Adipose tissue (tissue), 3 donors: ENCODE data around the gene GNGT2. TPM values are rescaled to one million over a fixed set of nuclear protein-coding genes. Genes with fewer than 3 reads are reported as not detected.

Source experiments
- polyA plus RNA-seq, 3 donors: library from polyadenylated mRNA; stranded (reverse); fragments of 200-250 nt; gene quantifications; one replicate each; pipeline ENCODE4 v1.2.3, GENCODE V29; 2013
- donor health status: healthy with polysubstance abuse.
- donor health status: Bipolar disorder and iron deficiency.
- donor health status: healthy.

Gene GNGT2
- polyA plus RNA-seq, 3 donors = 0.79 to 1.8 TPM; not detected in 1

Other genes starting within 250 kb of the GNGT2 start
- not detected for gene GIP, start 242.0 kb downstream of the GNGT2 start, polyA plus RNA-seq
- under 1 TPM in 1 of 3 donors, not detected in 2; 0.01 TPM for gene IGF2BP1, start 213.2 kb downstream of the GNGT2 start, polyA plus RNA-seq
- under 1 TPM in 1 of 3 donors, not detected in 2; 0.18 TPM for gene B4GALNT2, start 77.8 kb downstream of the GNGT2 start, polyA plus RNA-seq
- 10 to 100 TPM in 1 of 3 donors, 1 to 10 TPM in 2; 1.7 to 12.1 (median 5.5) TPM for gene ABI3, start 133 bp upstream of the GNGT2 start, polyA plus RNA-seq
- gene PHOSPHO1, start 20.2 kb upstream of the GNGT2 start, polyA plus RNA-seq = 1 to 10 TPM in 2 of 3 donors, not detected in 1; 1.2 to 2.4 TPM
- 10 to 100 TPM in 1 of 3 donors, 1 to 10 TPM in 2; 4.2 to 10.3 (median 4.6) TPM for gene ZNF652, start 151.7 kb upstream of the GNGT2 start, polyA plus RNA-seq
- 100 to 1,000 TPM in 2 of 3 donors, 10 to 100 TPM in 1; 85.7 to 212 (median 133) TPM for gene PHB1, start 204.3 kb upstream of the GNGT2 start, polyA plus RNA-seq